Measurements from ENCODE around the gene SPEF1.

SPEF1 gene

DNA sequence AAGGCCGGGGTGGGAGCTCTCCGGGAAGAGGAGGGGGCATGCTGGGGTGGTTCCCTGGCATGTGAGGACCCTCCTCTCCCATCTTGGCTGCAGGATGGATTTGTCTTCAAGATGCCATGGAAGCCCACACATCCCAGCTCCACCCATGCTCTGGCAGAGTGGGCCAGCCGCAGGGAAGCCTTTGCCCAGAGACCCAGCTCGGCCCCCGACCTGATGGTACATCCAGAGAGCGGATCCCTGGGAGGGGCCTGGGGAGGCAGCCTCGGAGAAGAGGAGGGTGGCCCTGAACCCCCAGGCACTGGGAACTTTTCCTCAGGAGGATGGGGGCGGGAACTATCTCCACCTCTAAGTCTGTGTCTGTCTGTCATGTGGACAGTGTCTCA is 19.6 kb upstream of the SPEF1 start:
- H3K36me3 ChIP-seq (ENCODE audit: insufficient read depth), result no peaks in the 10 kb centered on the region
- H3K4me2 ChIP-seq, result no peak overlapping the region
- H3K4me3 ChIP-seq (IDR thresholded peaks at IDR 0.05; ENCODE audit: insufficient read depth, low read depth, low read length), result no peak overlapping the region
- TF ChIP-seq CTCF (conservative IDR thresholded peaks at IDR 0.05; ENCODE audit: low read depth, low read length), result no peak
- H4K20me1 ChIP-seq (ENCODE audit: insufficient read depth), result no peaks in the 10 kb centered on the region
- no peak overlapping the region for H3K27ac ChIP-seq
- peaks cover 7% of the 10 kb centered on the region; the same call in 1 of the 2 replicates for H3K79me2 ChIP-seq (ENCODE audit: insufficient read depth, low read depth)
- H3K27me3 ChIP-seq (ENCODE audit: insufficient read depth, low read depth), result no peaks in the 10 kb centered on the region
- no peak overlapping the region for H2AFZ ChIP-seq (ENCODE audit: low read depth)
- H3K4me1 ChIP-seq (ENCODE audit: low read depth, poor library complexity, severe bottlenecking), result peaks cover 18% of the 10 kb centered on the region
- no peak overlapping the region for H3K9ac ChIP-seq

DNA sequence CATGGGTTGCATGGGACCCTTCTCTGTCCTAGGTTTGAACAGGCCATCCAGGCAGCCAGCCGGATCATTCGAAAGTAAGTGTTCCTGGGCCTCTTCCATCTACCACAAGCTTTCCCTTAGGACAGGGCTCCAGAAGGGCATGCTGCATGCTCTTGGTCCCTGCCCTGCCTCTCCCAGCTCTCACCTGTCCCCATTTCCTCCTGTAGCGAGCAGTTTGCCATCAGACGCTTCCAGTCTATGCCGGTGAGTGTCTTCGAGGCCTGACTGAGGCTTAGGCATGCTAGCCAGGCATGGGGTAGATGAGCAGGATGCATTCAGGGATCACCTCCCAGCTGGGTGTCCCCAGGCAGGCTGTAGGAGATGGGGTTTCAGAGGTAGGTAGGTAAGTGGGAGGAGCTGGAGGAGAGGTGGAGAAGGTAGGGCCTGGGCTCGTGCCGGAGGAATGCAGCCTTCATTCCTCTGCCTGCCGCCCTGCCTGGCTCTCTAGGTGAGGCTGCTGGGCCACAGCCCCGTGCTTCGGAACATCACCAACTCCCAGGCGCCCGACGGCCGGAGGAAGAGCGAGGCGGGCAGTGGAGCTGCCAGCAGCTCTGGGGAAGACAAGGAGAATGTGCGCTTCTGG is 19.1 kb upstream of the SPEF1 start:
- Histone ChIP-seq H4K20me1 (ENCODE audit: insufficient read depth) (no peaks in the 10 kb centered on the region), H3K79me2 (ENCODE audit: insufficient read depth, low read depth) (peaks cover 7% of the 10 kb centered on the region; the same call in 1 of the 2 replicates), H2AFZ (ENCODE audit: low read depth) (no peak overlapping the region), H3K9ac (no peak overlapping the region), H3K27ac (no peak overlapping the region), H3K4me1 (ENCODE audit: low read depth, poor library complexity, severe bottlenecking) (peaks cover 18% of the 10 kb centered on the region), H3K27me3 (ENCODE audit: insufficient read depth, low read depth) (no peaks in the 10 kb centered on the region), H3K36me3 (ENCODE audit: insufficient read depth) (no peaks in the 10 kb centered on the region), H3K4me3 (IDR thresholded peaks at IDR 0.05; ENCODE audit: insufficient read depth, low read depth, low read length) (no peak overlapping the region), H3K4me2 (no peak overlapping the region)
- no peak for TF ChIP-seq CTCF (conservative IDR thresholded peaks at IDR 0.05; ENCODE audit: low read depth, low read length)

- Histone ChIP-seq H3K4me2 (peak overlapping the region; percentile 95; the same call in 1 of the 2 replicates), H3K4me1 (ENCODE audit: low read depth, poor library complexity, severe bottlenecking) (peaks cover 18% of the 10 kb centered on the region), H3K9ac (no peak overlapping the region), H4K20me1 (ENCODE audit: insufficient read depth) (no peaks in the 10 kb centered on the region), H3K36me3 (ENCODE audit: insufficient read depth) (no peaks in the 10 kb centered on the region), H3K4me3 (IDR thresholded peaks at IDR 0.05; ENCODE audit: insufficient read depth, low read depth, low read length) (no peak overlapping the region), H2AFZ (ENCODE audit: low read depth) (no peak overlapping the region), H3K27me3 (ENCODE audit: insufficient read depth, low read depth) (no peaks in the 10 kb centered on the region), H3K79me2 (ENCODE audit: insufficient read depth, low read depth) (peaks cover 7% of the 10 kb centered on the region; the same call in 1 of the 2 replicates), H3K27ac (no peak overlapping the region)
- TF ChIP-seq CTCF (conservative IDR thresholded peaks at IDR 0.05; ENCODE audit: low read depth, low read length), result no peak
These were observed 17.6 kb upstream of the SPEF1 start for GRCh38 chr20:3798908-3799248.

DNA sequence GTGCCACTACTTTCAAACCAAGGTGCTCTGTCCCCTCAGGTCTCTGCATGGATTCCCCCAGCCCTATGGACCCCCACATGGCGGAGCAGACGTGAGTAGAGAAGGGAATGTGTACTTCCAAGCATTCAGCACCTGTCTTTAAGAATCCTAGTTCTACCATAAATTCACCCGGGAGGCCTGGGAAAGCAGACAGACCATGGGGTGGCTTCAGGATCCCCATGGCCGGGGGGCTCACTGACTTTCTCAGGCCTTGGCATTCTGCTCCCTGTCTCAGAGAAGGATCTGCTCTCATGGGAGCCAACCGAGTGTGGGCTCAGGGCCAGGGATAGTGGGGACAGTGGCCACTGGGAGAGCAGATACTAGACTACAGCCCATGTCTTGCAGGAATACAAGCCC is 17.1 kb upstream of the SPEF1 start:
- Histone ChIP-seq H4K20me1 (ENCODE audit: insufficient read depth) (no peaks in the 10 kb centered on the region), H3K4me2 (peak overlapping the region; percentile 95; the same call in 1 of the 2 replicates), H3K4me1 (ENCODE audit: low read depth, poor library complexity, severe bottlenecking) (peaks cover 18% of the 10 kb centered on the region), H3K27ac (peak overlapping the region; percentile 38; the same call in 1 of the 2 replicates), H3K36me3 (ENCODE audit: insufficient read depth) (no peaks in the 10 kb centered on the region), H3K4me3 (IDR thresholded peaks at IDR 0.05; ENCODE audit: insufficient read depth, low read depth, low read length) (no peak overlapping the region), H3K27me3 (ENCODE audit: insufficient read depth, low read depth) (no peaks in the 10 kb centered on the region), H3K9ac (peak overlapping the region; percentile 53; the same call in 1 of the 2 replicates), H3K79me2 (ENCODE audit: insufficient read depth, low read depth) (peaks cover 7% of the 10 kb centered on the region; the same call in 1 of the 2 replicates), H2AFZ (ENCODE audit: low read depth) (no peak overlapping the region)
- no peak for TF ChIP-seq CTCF (conservative IDR thresholded peaks at IDR 0.05; ENCODE audit: low read depth, low read length)
